Breast epithelium (tissue), 4 donors: Measurements from ENCODE around the gene TOMM22. TPM values are rescaled to one million over a fixed set of nuclear protein-coding genes. Genes with fewer than 3 reads are reported as not detected.

Experiments used
- DNase-seq, 2 donors: peaks; one replicate each; pipeline ENCODE4 v3.0.0-alpha.2; 2019; ENCODE audit warnings: low spot score in 2 of 2
- H3K27ac ChIP-seq, 2 donors: fragments of 200-600 bp; sonication (generic) in 1 of 2; one replicate each; pipeline ENCODE4 v1.5.1; 2016 to 2019; ENCODE audit warnings: mild to moderate bottlenecking in 1 of 2
- H3K27me3 ChIP-seq, 2 donors: fragments of 200-600 bp; sonication (generic) in 1 of 2; one replicate each; pipeline versions ENCODE4 v1.5.1 to v1.6.0; 2017 to 2019; ENCODE audit warnings: control low read depth in 1 of 2, mild to moderate bottlenecking in 1 of 2
- H3K36me3 ChIP-seq: fragments of 200-600 bp; one replicate; pipeline ENCODE4 v1.5.1; 2019
- H3K4me1 ChIP-seq, 2 donors: fragments of 200-600 bp; sonication (generic); one replicate each; pipeline ENCODE4 v1.5.1; 2016 to 2019; ENCODE audit warnings: control low read depth in 1 of 2
- H3K4me3 ChIP-seq, 3 donors: fragments of 200-600 bp; sonication (generic); 1 replicate in 2 of 3; 2 replicates in 1 of 3; pipeline ENCODE4 v1.5.1; 2016 to 2019; ENCODE audit warnings: mild to moderate bottlenecking in 3 of 3, moderate library complexity in 2 of 3
- H3K9me3 ChIP-seq, 2 donors: fragments of 200-600 bp; sonication (generic) in 1 of 2; one replicate each; pipeline ENCODE4 v1.5.1; 2016 to 2019; ENCODE audit warnings: control low read depth in 1 of 2
- CTCF ChIP-seq, 3 donors: fragments of 450-650 bp; IDR thresholded peaks; one replicate each; pipeline ENCODE4 v1.5.1; 2016 to 2017; ENCODE audit warnings: antibody characterized with exemption in 3 of 3, mild to moderate bottlenecking in 3 of 3, moderate library complexity in 3 of 3
- POLR2A ChIP-seq: fragments of 450-650 bp; IDR thresholded peaks from one replicate; pipeline ENCODE4 v1.6.1; 2016; ENCODE audit warnings: antibody characterized with exemption, mild to moderate bottlenecking, moderate library complexity
- POLR2AphosphoS5 ChIP-seq, 3 donors: sonication (generic); formaldehyde crosslinking; IDR thresholded peaks; one replicate each; pipeline ENCODE4 v1.6.1; 2017; ENCODE audit warnings: antibody characterized with exemption in 3 of 3
- intact Hi-C: fragments of 100-400 bp; cut with DNase I; formaldehyde crosslinking; loops from one replicate; pipeline ENCODE4 v1.15.1; 2023; ENCODE audit warnings: low total_unique reads
- total RNA-seq, 3 donors: library from RNA; depleted of rRNA; stranded (reverse); fragments of >200 nt; gene quantifications; one replicate each; pipeline ENCODE4 v1.1.0, GENCODE V29; 2016

The TOMM22 gene
- total RNA-seq, 3 donors from 2014 or later = 30.6 to 37.3 (median 32.8) TPM

- Histone ChIP-seq H3K27me3 (no peaks in the 10 kb centered on the region), H3K9me3 (no peaks in the 10 kb centered on the region), H3K4me1 (peaks cover 5 to 6% of the 10 kb centered on the region in 2 donors), H3K27ac (no peak overlapping the region), H3K36me3 (peaks cover 18% of the 10 kb centered on the region), H3K4me3 (no peak overlapping the region)
- peak in 1 of 2 donors; percentile 19 for DNase-seq
- TF ChIP-seq POLR2A (no peak), POLR2AphosphoS5 (IDR thresholded peaks at IDR 0.05) (no peak), CTCF (IDR thresholded peaks at IDR 0.05) (no peak)
- intact Hi-C loops = no loop called here
Observed at GRCh38 chr22:38727123-38727522, 45.4 kb downstream of the TOMM22 start.

DNA sequence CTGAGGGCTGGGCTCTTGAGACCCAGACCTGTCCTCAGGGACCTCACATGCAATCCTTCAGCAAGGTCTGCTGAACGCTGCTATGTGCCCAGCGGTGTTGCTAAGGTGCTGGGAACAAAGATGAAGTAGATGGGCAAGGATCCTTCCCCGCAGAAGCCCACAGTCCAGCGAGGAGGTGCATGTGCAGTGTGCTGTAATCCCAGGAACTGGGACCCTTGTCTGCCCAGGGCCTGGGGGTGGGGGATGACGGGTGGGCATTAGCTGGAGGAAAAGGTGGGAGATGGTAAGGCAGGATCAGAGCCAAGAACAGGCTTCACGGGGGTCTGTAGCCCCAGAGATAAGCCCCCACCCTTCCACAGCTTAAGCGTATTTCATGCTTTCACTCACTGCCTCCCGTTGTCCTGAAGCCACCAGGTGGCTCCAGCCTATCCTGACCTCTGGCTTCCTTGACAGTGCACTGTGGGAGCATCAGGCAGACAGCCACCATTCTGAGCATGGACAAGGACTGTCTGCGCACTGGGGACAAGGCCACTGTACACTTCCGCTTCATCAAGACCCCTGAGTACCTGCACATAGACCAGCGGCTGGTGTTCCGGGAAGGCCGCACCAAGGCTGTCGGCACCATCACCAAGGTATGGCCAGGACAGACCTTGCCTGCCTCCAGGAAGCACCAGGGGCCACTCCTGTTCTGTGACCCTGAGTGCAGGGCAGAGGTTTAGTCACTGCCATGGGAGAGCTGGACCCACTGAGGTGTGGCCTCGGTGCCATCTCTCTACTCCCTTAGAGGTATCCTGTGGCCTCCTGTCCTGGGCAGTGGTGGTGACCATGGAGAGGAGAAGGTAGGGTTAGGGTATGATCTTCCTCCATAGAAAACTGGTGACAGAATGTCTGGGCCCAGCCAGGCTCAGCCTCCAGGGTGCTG lies 46.0 kb downstream of the TOMM22 start:
- intact Hi-C loops = no loop called here
- H3K9me3 ChIP-seq = no peaks in the 10 kb centered on the region
- H3K4me1 ChIP-seq = peaks cover 7 to 11% of the 10 kb centered on the region in 2 donors
- H3K27me3 ChIP-seq = no peaks in the 10 kb centered on the region
- peak in 1 of 2 donors; percentile 19 for DNase-seq
- TF ChIP-seq POLR2A (no peak), CTCF (IDR thresholded peaks at IDR 0.05) (no peak), POLR2AphosphoS5 (IDR thresholded peaks at IDR 0.05) (no peak)
- peaks cover 18% of the 10 kb centered on the region for H3K36me3 ChIP-seq
- H3K27ac ChIP-seq = peak overlapping the region in 1 of 2 donors; percentile 40
- no peak overlapping the region for H3K4me3 ChIP-seq

DNA sequence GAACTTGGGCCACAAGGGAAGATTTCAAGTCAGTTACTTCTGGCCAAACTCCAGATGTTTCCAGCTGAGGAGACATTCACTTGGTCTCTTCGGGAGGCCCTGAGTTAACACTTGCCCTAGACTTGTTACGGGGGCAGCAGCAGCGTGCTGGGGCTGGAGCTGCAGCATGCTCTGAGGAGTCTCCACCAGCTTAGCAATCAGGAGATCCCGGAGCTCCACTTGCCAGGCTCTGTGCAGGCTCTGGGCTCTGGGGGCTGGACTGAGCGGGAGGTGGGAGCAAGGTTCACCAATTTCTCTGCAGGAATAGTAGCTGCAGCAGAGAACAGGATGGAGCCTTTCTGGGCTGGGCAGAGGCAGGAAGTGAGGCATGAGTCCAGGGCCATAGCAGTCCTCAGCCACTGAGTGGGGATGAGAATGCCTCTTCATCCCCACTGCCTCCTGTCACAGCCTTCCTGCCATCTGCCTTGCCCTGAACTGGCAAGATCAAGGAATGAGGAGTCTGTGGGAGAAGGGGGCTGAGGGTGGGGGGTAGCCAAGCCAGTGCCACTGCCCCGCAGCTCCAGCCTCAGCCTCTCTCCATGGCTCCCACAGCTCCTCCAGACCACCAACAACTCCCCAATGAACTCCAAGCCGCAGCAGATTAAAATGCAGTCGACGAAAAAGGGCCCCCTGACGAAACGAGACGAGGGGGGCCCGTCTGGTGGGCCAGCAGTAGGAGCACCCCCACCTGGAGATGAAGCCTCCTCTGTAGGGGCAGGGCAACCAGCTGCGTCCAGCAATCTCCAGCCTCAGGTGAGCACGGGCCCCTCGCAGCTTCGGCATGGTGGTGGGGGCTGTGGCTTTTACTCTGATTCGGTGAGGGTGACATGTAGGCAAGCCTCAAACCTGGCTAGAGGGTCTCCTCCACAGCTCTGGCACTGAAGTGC lies 47.4 kb downstream of the TOMM22 start:
- peaks cover 18% of the 10 kb centered on the region for H3K36me3 ChIP-seq
- H3K27me3 ChIP-seq = no peaks in the 10 kb centered on the region
- peaks cover 12 to 20% of the 10 kb centered on the region in 2 donors for H3K4me1 ChIP-seq
- TF ChIP-seq POLR2A (no peak), CTCF (IDR thresholded peaks at IDR 0.05) (no peak), POLR2AphosphoS5 (IDR thresholded peaks at IDR 0.05) (no peak)
- H3K9me3 ChIP-seq = no peaks in the 10 kb centered on the region
- no peak for DNase-seq
- H3K4me3 ChIP-seq = no peak overlapping the region
- H3K27ac ChIP-seq = no peak overlapping the region
- intact Hi-C loops = no loop called here

DNA sequence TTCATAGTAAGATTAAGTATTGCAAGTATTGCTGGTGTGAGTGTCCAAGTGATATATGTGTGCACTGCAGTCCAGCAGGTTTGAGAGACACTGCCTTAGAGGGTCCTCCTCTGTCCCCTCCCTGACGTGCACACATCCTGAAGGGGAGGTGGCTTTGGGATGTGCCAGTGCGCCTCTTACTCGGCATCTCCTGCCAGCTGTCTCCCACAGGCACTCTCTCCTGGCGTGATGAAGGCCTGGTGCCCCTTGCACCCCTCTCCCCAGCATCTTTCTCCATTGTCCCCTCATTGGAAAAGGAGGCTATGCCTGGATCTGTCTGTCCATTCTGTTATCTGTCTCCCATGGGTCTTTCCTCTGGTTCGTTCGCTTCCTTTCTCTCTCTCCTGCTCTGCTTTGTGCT lies 48.2 kb downstream of the TOMM22 start:
- Histone ChIP-seq H3K36me3 (peaks cover 18% of the 10 kb centered on the region), H3K27ac (no peak overlapping the region), H3K27me3 (no peaks in the 10 kb centered on the region), H3K9me3 (no peaks in the 10 kb centered on the region), H3K4me1 (peaks cover 12 to 20% of the 10 kb centered on the region in 2 donors), H3K4me3 (no peak overlapping the region)
- no peak for DNase-seq
- no peak for TF ChIP-seq POLR2AphosphoS5 (IDR thresholded peaks at IDR 0.05)
- TF ChIP-seq POLR2A = no peak
- TF ChIP-seq CTCF (IDR thresholded peaks at IDR 0.05) = no peak
- intact Hi-C loops = loop anchor here (5.0 kb wide), 1 partner anchor 562 kb away; no protein-coding TSS in a partner anchor
